Neutrophil (primary cell): ENCODE results near the gene MYO5A.

ENCODE experiments used
- H3K27ac ChIP-seq: fragments of 200-600 bp; sonication (generic); 2 replicates; pipeline ENCODE4 v1.5.1; 2016; ENCODE audit warnings: mild to moderate bottlenecking, moderate library complexity
- H3K27me3 ChIP-seq: fragments of 200-600 bp; sonication (generic); 2 replicates; pipeline ENCODE4 v1.6.0; 2016; ENCODE audit warnings: mild to moderate bottlenecking
- H3K36me3 ChIP-seq: fragments of 200-600 bp; sonication (generic); 2 replicates; pipeline ENCODE4 v1.5.1; 2017
- H3K4me1 ChIP-seq, 2 experiments: fragments of 200-600 bp in 1 of 2; sonication (generic) in 1 of 2; 1 replicate in 1 of 2; 2 replicates in 1 of 2; pipeline versions ENCODE4 v1.5.1 to v1.6.1; 2013 to 2016; ENCODE audit warnings: low read depth in 1 of 2, low read length in 1 of 2, mild to moderate bottlenecking in 1 of 2, moderate library complexity in 1 of 2; ENCODE audit not compliant: control insufficient read depth in 1 of 2, insufficient read depth in 1 of 2
- H3K4me3 ChIP-seq, 2 experiments: fragments of 200-600 bp in 1 of 2; sonication (generic) in 1 of 2; 1 replicate in 1 of 2; 2 replicates in 1 of 2; pipeline ENCODE4 v1.5.1; 2013 to 2016; ENCODE audit warnings: low read depth in 1 of 2, low read length in 1 of 2, mild to moderate bottlenecking in 1 of 2, moderate library complexity in 1 of 2
- H3K9me3 ChIP-seq: fragments of 200-600 bp; sonication (generic); 2 replicates; pipeline ENCODE4 v1.5.1; 2016
- TF ChIP-seq, protein P1 (sequence below): fragments of 200-600 bp; sonication (generic); IDR thresholded peaks from 2 replicates; pipeline ENCODE4 v1.5.1; 2016; ENCODE audit warnings: antibody characterized with exemption

Gene MYO5A

DNA sequence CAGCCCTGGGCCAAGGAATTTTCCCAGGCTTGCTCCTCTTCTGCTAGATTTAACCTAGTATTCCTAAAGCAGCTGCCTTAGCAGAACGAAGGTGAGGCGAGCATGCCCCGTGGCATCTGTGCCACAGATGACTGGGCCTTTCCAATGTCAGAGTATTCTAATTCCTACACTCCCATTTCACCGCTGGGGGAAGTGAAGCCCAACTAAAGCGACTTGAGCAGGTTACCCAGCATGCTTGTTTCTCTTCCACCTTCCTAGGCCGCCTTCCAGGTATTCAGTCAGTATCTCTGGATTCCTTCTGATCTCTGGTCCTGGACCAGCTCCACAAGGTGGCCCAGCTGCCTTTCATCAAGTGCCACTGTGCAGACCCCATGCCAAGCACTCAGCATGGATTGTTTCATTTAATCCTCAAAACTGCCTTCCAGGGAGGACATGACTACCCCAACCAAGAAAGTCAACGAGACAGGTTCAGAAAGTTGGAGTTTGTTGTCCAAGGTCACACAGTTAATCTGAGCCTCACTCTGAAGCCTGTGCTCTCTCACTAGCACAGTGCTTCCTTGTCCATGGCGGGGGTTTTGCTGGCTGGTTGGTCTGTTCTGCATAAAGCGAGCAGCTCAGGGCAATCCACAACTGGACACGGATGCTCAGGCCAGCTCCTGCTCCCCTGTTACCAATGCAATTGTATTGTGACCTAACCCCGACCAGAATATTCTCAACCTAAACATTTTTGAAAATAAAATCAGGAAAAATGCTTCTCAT is 248.2 kb downstream of the MYO5A start:
- no peaks in the 10 kb centered on the region for H3K9me3 ChIP-seq
- no peaks in the 10 kb centered on the region for H3K36me3 ChIP-seq
- H3K27ac ChIP-seq, result no peak overlapping the region
- no peak overlapping the region for H3K4me3 ChIP-seq
- no peaks in the 10 kb centered on the region for H3K4me1 ChIP-seq
- no peaks in the 10 kb centered on the region for H3K27me3 ChIP-seq
- TF ChIP-seq, protein P1, sequence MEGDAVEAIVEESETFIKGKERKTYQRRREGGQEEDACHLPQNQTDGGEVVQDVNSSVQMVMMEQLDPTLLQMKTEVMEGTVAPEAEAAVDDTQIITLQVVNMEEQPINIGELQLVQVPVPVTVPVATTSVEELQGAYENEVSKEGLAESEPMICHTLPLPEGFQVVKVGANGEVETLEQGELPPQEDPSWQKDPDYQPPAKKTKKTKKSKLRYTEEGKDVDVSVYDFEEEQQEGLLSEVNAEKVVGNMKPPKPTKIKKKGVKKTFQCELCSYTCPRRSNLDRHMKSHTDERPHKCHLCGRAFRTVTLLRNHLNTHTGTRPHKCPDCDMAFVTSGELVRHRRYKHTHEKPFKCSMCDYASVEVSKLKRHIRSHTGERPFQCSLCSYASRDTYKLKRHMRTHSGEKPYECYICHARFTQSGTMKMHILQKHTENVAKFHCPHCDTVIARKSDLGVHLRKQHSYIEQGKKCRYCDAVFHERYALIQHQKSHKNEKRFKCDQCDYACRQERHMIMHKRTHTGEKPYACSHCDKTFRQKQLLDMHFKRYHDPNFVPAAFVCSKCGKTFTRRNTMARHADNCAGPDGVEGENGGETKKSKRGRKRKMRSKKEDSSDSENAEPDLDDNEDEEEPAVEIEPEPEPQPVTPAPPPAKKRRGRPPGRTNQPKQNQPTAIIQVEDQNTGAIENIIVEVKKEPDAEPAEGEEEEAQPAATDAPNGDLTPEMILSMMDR, result no peak

DNA sequence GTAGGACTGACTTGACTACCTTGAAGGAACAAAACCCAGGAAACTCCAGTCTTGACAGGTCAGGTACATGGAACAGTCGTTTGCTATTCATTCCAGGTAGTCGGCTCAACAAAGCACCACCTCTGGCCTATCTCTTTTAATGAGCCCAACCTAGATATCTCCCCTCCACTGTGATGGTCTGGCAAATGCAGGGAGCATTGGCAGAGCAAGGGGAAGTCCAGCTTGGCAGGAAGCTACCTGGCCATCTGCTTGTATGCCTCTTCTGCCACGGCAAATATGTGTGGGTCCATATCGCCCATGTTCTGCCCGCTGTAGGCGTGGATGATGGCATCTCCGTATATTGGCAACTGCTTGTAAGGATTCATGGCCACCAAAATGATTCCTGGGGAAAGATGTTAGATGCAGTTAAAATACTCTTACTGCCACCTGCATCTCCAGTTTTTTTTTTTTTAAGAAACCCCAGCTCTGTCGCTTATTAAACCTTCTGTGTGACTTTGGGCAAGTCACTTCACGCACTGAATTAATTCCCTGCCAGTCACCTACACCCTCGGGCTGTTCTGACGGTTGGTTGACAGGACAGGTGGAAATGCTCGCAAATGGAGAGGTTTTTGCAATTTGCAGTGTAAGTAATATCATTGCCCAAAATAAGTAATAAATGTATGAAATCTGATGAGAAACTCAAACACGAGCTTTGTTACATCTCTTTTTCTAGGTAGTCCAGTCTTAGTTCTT is 249.9 kb downstream of the MYO5A start:
- Histone ChIP-seq H3K27ac (no peak overlapping the region), H3K4me3 (no peak overlapping the region), H3K27me3 (no peaks in the 10 kb centered on the region), H3K4me1 (no peaks in the 10 kb centered on the region), H3K36me3 (no peaks in the 10 kb centered on the region), H3K9me3 (no peaks in the 10 kb centered on the region)
- TF ChIP-seq, protein P1, result no peak

DNA sequence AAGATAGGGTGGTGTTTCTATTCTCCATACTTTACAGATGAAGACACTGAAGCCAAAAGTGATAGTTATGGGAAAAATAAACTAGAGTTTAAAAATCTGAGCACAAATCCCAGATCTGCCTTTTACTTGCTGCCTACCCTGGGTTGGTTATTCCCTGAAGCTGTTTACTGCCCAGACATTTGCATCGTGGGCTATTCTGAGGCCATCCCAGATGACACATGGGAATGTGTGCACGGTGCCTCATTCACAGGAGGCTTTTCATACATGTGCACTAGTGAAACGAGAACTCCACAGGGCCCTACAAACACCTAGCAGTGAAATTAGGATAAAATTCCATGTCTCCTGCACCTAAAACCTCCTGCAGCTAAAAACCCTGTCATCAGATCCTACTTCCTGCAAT is 250.5 kb downstream of the MYO5A start:
- Histone ChIP-seq H3K9me3 (no peaks in the 10 kb centered on the region), H3K27ac (no peak overlapping the region), H3K27me3 (no peaks in the 10 kb centered on the region), H3K4me3 (no peak overlapping the region), H3K36me3 (no peaks in the 10 kb centered on the region), H3K4me1 (no peaks in the 10 kb centered on the region)
- TF ChIP-seq, protein P1, result no peak

DNA sequence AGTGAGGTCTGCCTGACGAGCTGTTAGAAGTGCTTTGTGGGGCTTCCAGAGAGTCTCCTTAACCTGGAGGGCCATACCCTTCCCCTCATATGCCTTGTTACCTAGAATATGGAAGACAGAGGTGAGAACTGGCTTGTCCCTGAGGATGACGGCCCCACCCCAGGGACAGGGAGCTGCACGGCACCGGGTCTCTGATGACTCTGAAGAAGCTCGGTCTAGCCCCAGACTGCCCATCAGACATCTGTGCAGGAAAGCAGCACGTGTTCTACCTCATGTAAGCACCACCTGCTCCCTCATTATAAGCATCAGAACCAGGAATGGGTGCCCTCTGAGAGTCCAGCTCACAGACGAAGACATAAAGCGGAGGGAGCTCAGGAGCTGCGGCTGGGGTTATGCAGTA is 251.1 kb downstream of the MYO5A start:
- Histone ChIP-seq H3K27ac (no peak overlapping the region), H3K4me3 (no peak overlapping the region), H3K36me3 (no peaks in the 10 kb centered on the region), H3K9me3 (no peaks in the 10 kb centered on the region), H3K27me3 (no peaks in the 10 kb centered on the region), H3K4me1 (no peaks in the 10 kb centered on the region)
- TF ChIP-seq, protein P1, result no peak

DNA sequence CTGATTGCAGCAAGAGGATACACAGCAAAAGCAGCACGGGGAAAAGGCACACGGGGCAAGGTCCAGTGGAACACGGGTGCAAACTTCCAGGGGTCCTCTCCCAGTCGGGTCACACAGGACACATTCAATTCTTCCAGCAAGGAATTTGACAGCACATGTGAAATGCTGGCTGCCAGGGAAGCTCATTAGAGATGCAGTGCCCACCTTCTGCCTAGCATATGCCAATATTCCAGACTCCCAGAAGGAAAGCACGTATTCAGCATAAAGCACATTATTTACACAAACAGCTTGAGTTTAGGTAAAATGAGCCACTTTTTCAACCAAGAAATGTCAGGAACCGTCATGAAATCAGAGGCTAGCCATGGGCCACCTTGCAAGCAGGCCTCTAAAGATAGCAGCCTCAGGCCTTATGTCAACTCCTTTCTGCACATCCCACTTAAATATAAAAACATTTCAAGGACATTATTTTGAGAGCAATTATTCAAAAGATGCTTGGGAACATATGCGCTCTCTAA is 252.4 kb downstream of the MYO5A start:
- Histone ChIP-seq H3K27me3 (no peaks in the 10 kb centered on the region), H3K4me3 (no peak overlapping the region), H3K36me3 (no peaks in the 10 kb centered on the region), H3K27ac (no peak overlapping the region), H3K4me1 (no peaks in the 10 kb centered on the region), H3K9me3 (no peaks in the 10 kb centered on the region)
- TF ChIP-seq, protein P1, result no peak
